Central memory CD8-positive, alpha-beta T cell (primary cell): Measurements from ENCODE around the gene SLC12A6.
"Not testable (repeated sequence)": the region's sequence is repeated elsewhere in the genome, so short reads cannot be mapped to it uniquely, and the experiment has no call there.

ENCODE experiments used
- ATAC-seq: fragments of 150-1000 bp; cut with Tn5 transposase; replicated peaks from 2 replicates; pipeline ENCODE4 v1.10.0; 2022; ENCODE audit warnings: mild to moderate bottlenecking, moderate FRiP score, moderate number of reproducible peaks; ENCODE audit not compliant: poor library complexity, severe bottlenecking; ENCODE audit errors: extremely low read depth
- DNase-seq, 2 donors: peaks; one replicate each; pipeline ENCODE4 v3.0.0; 2021; ENCODE audit warnings: low spot score in 2 of 2
- H3K27ac Mint-ChIP-seq: one replicate; pipeline ENCODE4 v1.8.0; 2022; ENCODE audit warnings: low read depth, mild to moderate bottlenecking, moderate library complexity, mixed read lengths
- H3K27me3 Mint-ChIP-seq: one replicate; pipeline ENCODE4 v1.8.0; 2022; ENCODE audit warnings: mixed read lengths
- H3K36me3 Mint-ChIP-seq: one replicate; pipeline ENCODE4 v1.8.0; 2022; ENCODE audit warnings: mild to moderate bottlenecking, moderate library complexity, mixed read lengths; ENCODE audit not compliant: insufficient read depth
- H3K4me1 Mint-ChIP-seq: one replicate; pipeline ENCODE4 v1.8.0; 2022; ENCODE audit warnings: mixed read lengths
- H3K4me3 Mint-ChIP-seq: one replicate; pipeline ENCODE4 v1.8.0; 2022; ENCODE audit warnings: mild to moderate bottlenecking, moderate library complexity, mixed read lengths
- H3K9me3 Mint-ChIP-seq: one replicate; pipeline ENCODE4 v1.8.0; 2022; ENCODE audit warnings: mixed read lengths

The SLC12A6 gene

GRCh38 chr15:34352996-34353395 lies 15.4 kb upstream of the SLC12A6 start:
- not testable (repeated sequence) for DNase-seq, H3K9me3 Mint-ChIP-seq, H3K27me3 Mint-ChIP-seq, H3K36me3 Mint-ChIP-seq, H3K4me3 Mint-ChIP-seq, H3K27ac Mint-ChIP-seq, ATAC-seq, H3K4me1 Mint-ChIP-seq

GRCh38 chr15:34349769-34350168 lies 12.2 kb upstream of the SLC12A6 start:
- DNase-seq (no peak), ATAC-seq (no peak)
- Mint-ChIP-seq H3K27me3 (no peaks in the 10 kb centered on the region), H3K9me3 (no peaks in the 10 kb centered on the region), H3K36me3 (peaks cover 3% of the 10 kb centered on the region), H3K4me3 (no peak overlapping the region), H3K27ac (no peak overlapping the region), H3K4me1 (no peaks in the 10 kb centered on the region)

- Mint-ChIP-seq H3K36me3 (peaks cover 3% of the 10 kb centered on the region), H3K9me3 (no peaks in the 10 kb centered on the region)
- no peak for ATAC-seq
Measured at GRCh38 chr15:34348735-34349300, 11.2 kb upstream of the SLC12A6 start.

GRCh38 chr15:34347951-34348638 lies 10.5 kb upstream of the SLC12A6 start:
- H3K27ac Mint-ChIP-seq = no peak overlapping the region

More at GRCh38 chr15:34348735-34349300, 11.2 kb upstream of the SLC12A6 start:
- Mint-ChIP-seq H3K27ac (no peak overlapping the region), H3K27me3 (no peaks in the 10 kb centered on the region), H3K4me1 (no peaks in the 10 kb centered on the region), H3K4me3 (no peak overlapping the region)
- no peak for DNase-seq

GRCh38 chr15:34342737-34343575 lies 5.4 kb upstream of the SLC12A6 start, which contains the start of the genes NOP10 and NUTM1:
Gene NOP10 (minus strand): TSS chr15:34343136. CDS start chr15:34343073, 63 bp downstream.
Gene NUTM1 (plus strand): TSS chr15:34343315. CDS start chr15:34343697, 382 bp downstream.
- Mint-ChIP-seq H3K9me3 (no peaks in the 10 kb centered on the region), H3K4me3 (no peak within 1 kb of the TSS), H3K27me3 (no peaks in the 10 kb centered on the region), H3K36me3 (peaks cover 16% of the 10 kb centered on the region), H3K27ac (no peak within 1 kb of the TSS), H3K4me1 (peaks cover 10% of the 10 kb centered on the region)
- peak; percentile 85 for ATAC-seq
- DNase-seq = peak; percentile 85 to 95

More at GRCh38 chr15:34347951-34348638, 10.5 kb upstream of the SLC12A6 start:
- H3K27me3 Mint-ChIP-seq = no peaks in the 10 kb centered on the region
- ATAC-seq = no peak
- no peaks in the 10 kb centered on the region for H3K4me1 Mint-ChIP-seq
- peaks cover 1% of the 10 kb centered on the region for H3K36me3 Mint-ChIP-seq
- no peak overlapping the region for H3K4me3 Mint-ChIP-seq
- H3K9me3 Mint-ChIP-seq = no peaks in the 10 kb centered on the region
- DNase-seq = no peak

- ATAC-seq, H3K27me3 Mint-ChIP-seq, H3K9me3 Mint-ChIP-seq, H3K4me3 Mint-ChIP-seq, DNase-seq, H3K27ac Mint-ChIP-seq: not testable (repeated sequence)
- Mint-ChIP-seq H3K4me1 (peaks cover 10% of the 10 kb centered on the region), H3K36me3 (peaks cover 19% of the 10 kb centered on the region)
Measured at GRCh38 chr15:34342213-34342736, 4.7 kb upstream of the SLC12A6 start.

- Mint-ChIP-seq H3K27me3 (no peaks in the 10 kb centered on the region), H3K36me3 (peaks cover 26% of the 10 kb centered on the region), H3K27ac (no peak overlapping the region), H3K9me3 (no peaks in the 10 kb centered on the region), H3K4me1 (peaks cover 17% of the 10 kb centered on the region), H3K4me3 (no peak overlapping the region)
- no peak for ATAC-seq
- no peak for DNase-seq
Measured at GRCh38 chr15:34341381-34342212, 4.0 kb upstream of the SLC12A6 start.

- ATAC-seq (no peak), DNase-seq (no peak)
- Mint-ChIP-seq H3K9me3 (no peaks in the 10 kb centered on the region), H3K27ac (no peak overlapping the region), H3K36me3 (peaks cover 26% of the 10 kb centered on the region), H3K4me3 (no peak overlapping the region), H3K27me3 (no peaks in the 10 kb centered on the region), H3K4me1 (peaks cover 33% of the 10 kb centered on the region)
Measured at GRCh38 chr15:34339946-34340345, 2.4 kb upstream of the SLC12A6 start.

- Mint-ChIP-seq H3K4me3 (peak overlapping the region; percentile 96), H3K27me3 (no peaks in the 10 kb centered on the region), H3K9me3 (no peaks in the 10 kb centered on the region), H3K4me1 (peaks cover 42% of the 10 kb centered on the region), H3K36me3 (peaks cover 26% of the 10 kb centered on the region), H3K27ac (no peak overlapping the region)
- DNase-seq = no peak
- ATAC-seq = no peak
Measured at GRCh38 chr15:34338347-34338746, 766 bp upstream of the SLC12A6 start.

- peaks cover 29% of the 10 kb centered on the region for H3K36me3 Mint-ChIP-seq
- peak overlapping the region; percentile 96 for H3K4me3 Mint-ChIP-seq
- DNase-seq (no peak), ATAC-seq (peak; percentile 17)
- H3K27ac Mint-ChIP-seq = peak overlapping the region; percentile 96
- peaks cover 45% of the 10 kb centered on the region for H3K4me1 Mint-ChIP-seq
- H3K27me3 Mint-ChIP-seq = no peaks in the 10 kb centered on the region
- H3K9me3 Mint-ChIP-seq = no peaks in the 10 kb centered on the region
Measured at GRCh38 chr15:34336991-34337556, 507 bp downstream of the SLC12A6 start.

GRCh38 chr15:34336231-34336990 lies 1.2 kb downstream of the SLC12A6 start:
- ATAC-seq (no peak), DNase-seq (no peak)
- Mint-ChIP-seq H3K9me3 (no peaks in the 10 kb centered on the region), H3K27me3 (no peaks in the 10 kb centered on the region), H3K27ac (peak overlapping the region; percentile 96), H3K4me1 (peaks cover 44% of the 10 kb centered on the region), H3K36me3 (peaks cover 25% of the 10 kb centered on the region), H3K4me3 (peak overlapping the region; percentile 96)
